HepG2 (cell line): ENCODE measurements around the gene CEACAM16. TPM values are rescaled to one million over a fixed set of nuclear protein-coding genes. Genes with fewer than 3 reads are reported as not detected.
A peak's percentile ranks its signal among the peaks of the same experiment; 100 is the strongest.

Source experiments
- BORCS8-MEF2B ChIP-seq: sonication (generic); formaldehyde crosslinking; IDR thresholded peaks from 2 replicates; pipeline ENCODE4 v1.8.0; 2022; ENCODE audit warnings: mild to moderate bottlenecking, missing genetic modification reagents
- EEA1 ChIP-seq: sonication (generic); formaldehyde crosslinking; IDR thresholded peaks from 2 replicates; pipeline ENCODE4 v1.5.1; 2020; ENCODE audit warnings: mild to moderate bottlenecking, missing genetic modification reagents, borderline replicate concordance
- EED ChIP-seq: sonication (generic); formaldehyde crosslinking; IDR thresholded peaks from 2 replicates; pipeline ENCODE4 v1.5.0; 2020; ENCODE audit warnings: mild to moderate bottlenecking, missing genetic modification reagents
- EP300 ChIP-seq, 3 experiments: sonication (generic) in 1 of 3; formaldehyde crosslinking in 1 of 3; IDR thresholded peaks; 2 replicates each; pipeline versions ENCODE4 v1.5.1 to v1.6.1; 2011 to 2020; ENCODE audit warnings: low read depth in 2 of 3, low read length in 2 of 3, borderline replicate concordance in 1 of 3, improper control_type of control experiment in 1 of 3, mild to moderate bottlenecking in 1 of 3, missing genetic modification reagents in 1 of 3, moderate library complexity in 1 of 3
- HIVEP1 ChIP-seq: sonication (generic); formaldehyde crosslinking; IDR thresholded peaks from 2 replicates; pipeline ENCODE4 v1.4.0; 2020; ENCODE audit warnings: mild to moderate bottlenecking, missing genetic modification reagents
- ISX ChIP-seq: sonication (generic); formaldehyde crosslinking; conservative IDR thresholded peaks from 2 replicates; pipeline ENCODE4 v1.5.0; 2020; ENCODE audit warnings: missing genetic modification reagents
- KLF15 ChIP-seq: sonication (generic); formaldehyde crosslinking; IDR thresholded peaks from 2 replicates; pipeline ENCODE4 v1.8.1; 2023; ENCODE audit warnings: borderline replicate concordance, mild to moderate bottlenecking, inconsistent platforms, missing genetic modification reagents, mixed read lengths
- MIXL1 ChIP-seq: IDR thresholded peaks from 2 replicates; pipeline ENCODE4 v1.6.1; 2016
- MTF1 ChIP-seq: sonication (generic); formaldehyde crosslinking; IDR thresholded peaks from 2 replicates; pipeline ENCODE4 v1.5.0; 2020; ENCODE audit warnings: missing genetic modification reagents
- NCOA5 ChIP-seq: sonication (generic); formaldehyde crosslinking; IDR thresholded peaks from 2 replicates; pipeline ENCODE4 v1.4.0; 2020; ENCODE audit warnings: missing genetic modification reagents
- NFE2L1 ChIP-seq: sonication (generic); formaldehyde crosslinking; IDR thresholded peaks from 2 replicates; pipeline ENCODE4 v1.4.0; 2020; ENCODE audit warnings: missing genetic modification reagents, mild to moderate bottlenecking, borderline replicate concordance
- PRMT3 ChIP-seq: sonication (generic); formaldehyde crosslinking; IDR thresholded peaks from 2 replicates; pipeline ENCODE4 v1.8.1; 2022; ENCODE audit warnings: low read depth, mild to moderate bottlenecking, moderate library complexity, missing genetic modification reagents, borderline replicate concordance
- STAT5B ChIP-seq: sonication (generic); formaldehyde crosslinking; IDR thresholded peaks from 2 replicates; pipeline ENCODE4 v1.4.0; 2020; ENCODE audit warnings: missing genetic modification reagents
- TAF1 ChIP-seq: sonication (generic); formaldehyde crosslinking; IDR thresholded peaks from 2 replicates; pipeline ENCODE4 v1.4.0; 2020; ENCODE audit warnings: missing genetic modification reagents
- ZFP37 ChIP-seq: sonication (generic); formaldehyde crosslinking; IDR thresholded peaks from 2 replicates; pipeline ENCODE4 v1.4.0; 2020; ENCODE audit warnings: missing genetic modification reagents, borderline replicate concordance
- ZNF430 ChIP-seq: sonication (generic); formaldehyde crosslinking; IDR thresholded peaks from 2 replicates; pipeline ENCODE4 v1.9.0; 2021; ENCODE audit warnings: mild to moderate bottlenecking, missing genetic modification reagents
- ZNF788 ChIP-seq: sonication (generic); formaldehyde crosslinking; IDR thresholded peaks from 2 replicates; pipeline ENCODE4 v1.5.0; 2020; ENCODE audit warnings: mild to moderate bottlenecking, missing genetic modification reagents, borderline replicate concordance
- ZNF792 ChIP-seq: IDR thresholded peaks from 2 replicates; pipeline ENCODE4 v1.6.1; 2016
- ZSCAN21 ChIP-seq: sonication (generic); formaldehyde crosslinking; IDR thresholded peaks from 2 replicates; pipeline ENCODE4 v1.8.0; 2022; ENCODE audit warnings: mild to moderate bottlenecking, missing genetic modification reagents, moderate library complexity, borderline replicate concordance
- polyA plus RNA-seq, 8 experiments: library from polyadenylated mRNA; depleted of rRNA in 3 of 8; stranded (reverse) in 7 of 8; unstranded in 1 of 8; fragments of >200 nt; fragmentation: Illumina TruSeq in 4 of 8; extraction: Trizol in 4 of 8; gene quantifications; 2 replicates each; pipeline versions ENCODE4 v1.2.1 to v1.2.3, GENCODE V29; 2011 to 2016; ENCODE audit warnings: low read depth in 4 of 8, missing spikeins in 1 of 8, mixed read lengths in 1 of 8; ENCODE audit not compliant: insufficient read depth in 1 of 8
- total RNA-seq, 5 experiments: library from RNA; depleted of rRNA; stranded (reverse); fragments of >200 nt; fragmentation: Illumina TruSeq; extraction: Trizol; gene quantifications; 2 replicates each; pipeline ENCODE4 v1.2.3, GENCODE V29; 2016; ENCODE audit warnings: low read depth in 1 of 5
- TF ChIP-seq, protein P1 (sequence below): sonication (generic); formaldehyde crosslinking; IDR thresholded peaks from 2 replicates; pipeline ENCODE4 v1.4.0; 2020; ENCODE audit warnings: missing genetic modification reagents, borderline replicate concordance
- TF ChIP-seq, protein P2 (sequence below): sonication (generic); formaldehyde crosslinking; IDR thresholded peaks from 2 replicates; pipeline ENCODE4 v1.4.0; 2020; ENCODE audit warnings: missing genetic modification reagents
- TF ChIP-seq, protein P3 (sequence below): IDR thresholded peaks from 2 replicates; pipeline ENCODE4 v1.6.1; 2016; ENCODE audit warnings: mild to moderate bottlenecking
- TF ChIP-seq, protein P4 (sequence below): sonication (generic); formaldehyde crosslinking; IDR thresholded peaks from 2 replicates; pipeline ENCODE4 v1.5.0; 2020; ENCODE audit warnings: mild to moderate bottlenecking, missing genetic modification reagents, moderate library complexity

The CEACAM16 gene
- total and polyA plus RNA-seq, 2 of the 13 experiments (the other 11 are each of a cell fraction or from before 2014, with no cell fraction given): not detected

DNA sequence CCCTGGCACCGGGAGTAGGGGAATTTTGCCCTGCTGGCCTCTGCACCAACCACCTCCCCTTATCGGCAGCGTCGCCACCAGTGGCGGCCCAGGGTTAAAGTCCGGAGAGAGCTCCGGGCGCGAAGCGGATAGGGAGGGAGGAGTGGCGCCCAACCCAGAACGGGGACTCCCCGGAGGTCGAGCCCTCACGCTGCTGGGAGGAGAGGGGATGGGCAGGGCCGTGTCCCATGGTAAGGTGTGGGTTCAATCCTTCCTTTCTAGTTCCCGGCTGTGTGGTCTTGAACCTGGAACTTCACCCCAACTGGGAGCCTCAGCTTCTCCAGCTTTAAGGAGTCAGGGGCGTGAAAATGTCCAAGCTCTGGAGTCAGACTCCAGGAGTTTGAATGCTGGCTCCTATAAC lies 26.3 kb downstream of the CEACAM16 start (continued):
- TF ChIP-seq, protein P1, sequence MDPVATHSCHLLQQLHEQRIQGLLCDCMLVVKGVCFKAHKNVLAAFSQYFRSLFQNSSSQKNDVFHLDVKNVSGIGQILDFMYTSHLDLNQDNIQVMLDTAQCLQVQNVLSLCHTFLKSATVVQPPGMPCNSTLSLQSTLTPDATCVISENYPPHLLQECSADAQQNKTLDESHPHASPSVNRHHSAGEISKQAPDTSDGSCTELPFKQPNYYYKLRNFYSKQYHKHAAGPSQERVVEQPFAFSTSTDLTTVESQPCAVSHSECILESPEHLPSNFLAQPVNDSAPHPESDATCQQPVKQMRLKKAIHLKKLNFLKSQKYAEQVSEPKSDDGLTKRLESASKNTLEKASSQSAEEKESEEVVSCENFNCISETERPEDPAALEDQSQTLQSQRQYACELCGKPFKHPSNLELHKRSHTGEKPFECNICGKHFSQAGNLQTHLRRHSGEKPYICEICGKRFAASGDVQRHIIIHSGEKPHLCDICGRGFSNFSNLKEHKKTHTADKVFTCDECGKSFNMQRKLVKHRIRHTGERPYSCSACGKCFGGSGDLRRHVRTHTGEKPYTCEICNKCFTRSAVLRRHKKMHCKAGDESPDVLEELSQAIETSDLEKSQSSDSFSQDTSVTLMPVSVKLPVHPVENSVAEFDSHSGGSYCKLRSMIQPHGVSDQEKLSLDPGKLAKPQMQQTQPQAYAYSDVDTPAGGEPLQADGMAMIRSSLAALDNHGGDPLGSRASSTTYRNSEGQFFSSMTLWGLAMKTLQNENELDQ (CRISPR knock-in tag): no peak
- no peak for TF ChIP-seq MTF1 (CRISPR knock-in tag)
- TF ChIP-seq EP300 (IDR thresholded peaks at IDR 0.05; ENCODE audit: low read depth in 2 of 2, low read length in 2 of 2): peak in 1 of 2 experiments; percentile 66; a peak in 1 of 4 replicates
- no peak for TF ChIP-seq EP300 (CRISPR knock-in tag; IDR thresholded peaks at IDR 0.05; ENCODE audit: borderline replicate concordance)
- no peak for TF ChIP-seq EED (CRISPR knock-in tag)
- TF ChIP-seq, protein P2, sequence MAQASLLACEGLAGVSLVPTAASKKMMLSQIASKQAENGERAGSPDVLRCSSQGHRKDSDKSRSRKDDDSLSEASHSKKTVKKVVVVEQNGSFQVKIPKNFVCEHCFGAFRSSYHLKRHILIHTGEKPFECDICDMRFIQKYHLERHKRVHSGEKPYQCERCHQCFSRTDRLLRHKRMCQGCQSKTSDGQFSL (CRISPR knock-in tag): no peak
- TF ChIP-seq, protein P3, sequence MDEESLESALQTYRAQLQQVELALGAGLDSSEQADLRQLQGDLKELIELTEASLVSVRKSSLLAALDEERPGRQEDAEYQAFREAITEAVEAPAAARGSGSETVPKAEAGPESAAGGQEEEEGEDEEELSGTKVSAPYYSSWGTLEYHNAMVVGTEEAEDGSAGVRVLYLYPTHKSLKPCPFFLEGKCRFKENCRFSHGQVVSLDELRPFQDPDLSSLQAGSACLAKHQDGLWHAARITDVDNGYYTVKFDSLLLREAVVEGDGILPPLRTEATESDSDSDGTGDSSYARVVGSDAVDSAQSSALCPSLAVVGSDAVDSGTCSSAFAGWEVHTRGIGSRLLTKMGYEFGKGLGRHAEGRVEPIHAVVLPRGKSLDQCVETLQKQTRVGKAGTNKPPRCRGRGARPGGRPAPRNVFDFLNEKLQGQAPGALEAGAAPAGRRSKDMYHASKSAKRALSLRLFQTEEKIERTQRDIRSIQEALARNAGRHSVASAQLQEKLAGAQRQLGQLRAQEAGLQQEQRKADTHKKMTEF (CRISPR knock-in tag): 0 out of 2 replicates have a peak, but pooled peaks have one; percentile 25
- TF ChIP-seq HIVEP1 (CRISPR knock-in tag): peak; percentile 97
- TF ChIP-seq, protein P4, sequence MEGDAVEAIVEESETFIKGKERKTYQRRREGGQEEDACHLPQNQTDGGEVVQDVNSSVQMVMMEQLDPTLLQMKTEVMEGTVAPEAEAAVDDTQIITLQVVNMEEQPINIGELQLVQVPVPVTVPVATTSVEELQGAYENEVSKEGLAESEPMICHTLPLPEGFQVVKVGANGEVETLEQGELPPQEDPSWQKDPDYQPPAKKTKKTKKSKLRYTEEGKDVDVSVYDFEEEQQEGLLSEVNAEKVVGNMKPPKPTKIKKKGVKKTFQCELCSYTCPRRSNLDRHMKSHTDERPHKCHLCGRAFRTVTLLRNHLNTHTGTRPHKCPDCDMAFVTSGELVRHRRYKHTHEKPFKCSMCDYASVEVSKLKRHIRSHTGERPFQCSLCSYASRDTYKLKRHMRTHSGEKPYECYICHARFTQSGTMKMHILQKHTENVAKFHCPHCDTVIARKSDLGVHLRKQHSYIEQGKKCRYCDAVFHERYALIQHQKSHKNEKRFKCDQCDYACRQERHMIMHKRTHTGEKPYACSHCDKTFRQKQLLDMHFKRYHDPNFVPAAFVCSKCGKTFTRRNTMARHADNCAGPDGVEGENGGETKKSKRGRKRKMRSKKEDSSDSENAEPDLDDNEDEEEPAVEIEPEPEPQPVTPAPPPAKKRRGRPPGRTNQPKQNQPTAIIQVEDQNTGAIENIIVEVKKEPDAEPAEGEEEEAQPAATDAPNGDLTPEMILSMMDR (CRISPR knock-in tag): peak; percentile 41
- no peak for TF ChIP-seq NFE2L1 (CRISPR knock-in tag)
- TF ChIP-seq NCOA5 (CRISPR knock-in tag): no peak
- no peak for TF ChIP-seq ZFP37
- TF ChIP-seq MIXL1 (CRISPR knock-in tag): no peak
- TF ChIP-seq ZSCAN21 (CRISPR knock-in tag): peak; percentile 66; the same call in 1 of the 2 replicates
- TF ChIP-seq TAF1 (CRISPR knock-in tag): peak; percentile 25; the same call in 1 of the 2 replicates
- no peak for TF ChIP-seq PRMT3 (CRISPR knock-in tag)
- TF ChIP-seq ZNF792 (CRISPR knock-in tag): peak; percentile 67; the same call in 1 of the 2 replicates
- 0 out of 2 replicates have a peak, but pooled peaks have one; percentile 46 for TF ChIP-seq BORCS8-MEF2B (CRISPR knock-in tag)
- no peak for TF ChIP-seq KLF15 (CRISPR knock-in tag)
- no peak for TF ChIP-seq STAT5B (CRISPR knock-in tag)
- TF ChIP-seq ZNF788 (CRISPR knock-in tag): no peak; the same call in 1 of the 2 replicates
- no peak for TF ChIP-seq ISX
- no peak for TF ChIP-seq ZNF430
- no peak for TF ChIP-seq EEA1
